GM20000 (cell line): ENCODE results near the gene PCDHGA12.
A peak's percentile ranks its signal among the peaks of the same experiment; 100 is the strongest.

Experiments
- DNase-seq: peaks from one replicate; pipeline ENCODE4 v3.0.0; 2012; ENCODE audit warnings: low spot score
- TF ChIP-seq, protein P1 (sequence below): IDR thresholded peaks from 2 replicates; pipeline ENCODE4 v1.5.1; 2012; ENCODE audit warnings: mild to moderate bottlenecking, control low read depth; ENCODE audit errors: extremely low read depth, missing control alignments

Gene PCDHGA12

GRCh38 chr5:141439411-141440141, 9.3 kb downstream of the PCDHGA12 start:
- no peak for DNase-seq
- TF ChIP-seq, protein P1, sequence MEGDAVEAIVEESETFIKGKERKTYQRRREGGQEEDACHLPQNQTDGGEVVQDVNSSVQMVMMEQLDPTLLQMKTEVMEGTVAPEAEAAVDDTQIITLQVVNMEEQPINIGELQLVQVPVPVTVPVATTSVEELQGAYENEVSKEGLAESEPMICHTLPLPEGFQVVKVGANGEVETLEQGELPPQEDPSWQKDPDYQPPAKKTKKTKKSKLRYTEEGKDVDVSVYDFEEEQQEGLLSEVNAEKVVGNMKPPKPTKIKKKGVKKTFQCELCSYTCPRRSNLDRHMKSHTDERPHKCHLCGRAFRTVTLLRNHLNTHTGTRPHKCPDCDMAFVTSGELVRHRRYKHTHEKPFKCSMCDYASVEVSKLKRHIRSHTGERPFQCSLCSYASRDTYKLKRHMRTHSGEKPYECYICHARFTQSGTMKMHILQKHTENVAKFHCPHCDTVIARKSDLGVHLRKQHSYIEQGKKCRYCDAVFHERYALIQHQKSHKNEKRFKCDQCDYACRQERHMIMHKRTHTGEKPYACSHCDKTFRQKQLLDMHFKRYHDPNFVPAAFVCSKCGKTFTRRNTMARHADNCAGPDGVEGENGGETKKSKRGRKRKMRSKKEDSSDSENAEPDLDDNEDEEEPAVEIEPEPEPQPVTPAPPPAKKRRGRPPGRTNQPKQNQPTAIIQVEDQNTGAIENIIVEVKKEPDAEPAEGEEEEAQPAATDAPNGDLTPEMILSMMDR: no peak

DNA sequence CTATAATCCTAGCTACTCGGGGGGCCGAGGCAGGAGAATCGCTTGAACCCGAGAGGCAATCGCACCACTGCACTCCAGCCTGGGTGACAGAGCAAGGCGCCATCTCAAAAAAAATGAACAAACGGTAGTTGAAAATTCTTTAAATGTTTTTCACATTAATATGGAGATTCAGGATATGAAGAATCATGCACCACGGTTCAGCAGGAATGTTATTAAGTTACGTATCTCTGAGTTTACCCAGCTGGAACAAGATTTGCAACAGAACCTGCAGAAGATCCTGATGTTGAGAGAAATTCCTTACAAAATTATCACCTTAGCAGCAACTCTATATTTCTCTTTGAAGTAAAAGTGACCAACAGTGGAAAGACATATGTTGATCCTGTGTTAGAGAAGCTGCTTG, 10.0 kb downstream of the PCDHGA12 start:
- TF ChIP-seq, protein P1: no peak
- DNase-seq: no peak

DNA sequence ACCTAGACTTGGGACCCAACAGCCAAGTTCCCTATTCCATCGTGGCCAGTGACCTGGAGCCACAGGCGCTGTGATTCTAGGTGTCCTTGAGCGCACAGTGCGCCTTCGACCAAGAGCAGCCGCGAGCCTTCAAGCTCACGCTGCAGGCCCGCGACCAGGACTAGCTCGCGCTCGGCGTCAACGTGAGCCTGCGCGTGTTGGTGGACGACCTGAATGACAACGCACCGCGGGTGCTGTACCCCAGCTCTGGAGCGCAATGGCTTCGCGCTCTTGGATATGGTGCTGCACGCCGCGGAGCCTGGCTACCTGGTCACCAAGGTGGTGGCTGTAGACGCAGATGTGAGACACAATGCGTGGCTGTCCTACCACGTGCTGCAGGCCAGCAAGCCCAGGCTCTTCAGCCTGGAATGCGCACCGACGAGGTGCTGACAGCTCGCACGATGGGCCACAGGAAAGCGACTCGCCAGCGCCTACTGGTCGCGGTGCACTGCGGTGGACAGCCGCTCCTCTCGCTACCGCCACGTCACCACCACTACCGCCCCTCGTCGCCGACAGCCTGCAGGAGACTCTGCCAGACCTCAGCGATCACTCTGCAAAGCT, 11.4 kb downstream of the PCDHGA12 start:
- TF ChIP-seq, protein P1: no peak
- DNase-seq: no peak

GRCh38 chr5:141465351-141465750, 35.0 kb downstream of the PCDHGA12 start:
- no peak for DNase-seq

GRCh38 chr5:141475625-141476131, 45.4 kb downstream of the PCDHGA12 start, which contains the start of gene PCDHGC3:
Gene PCDHGC3, plus strand, starts transcription at chr5:141475966. Its CDS starts 151 bp downstream, at chr5:141476117.
- TF ChIP-seq, protein P1: peak; percentile 62
- DNase-seq: peak; percentile 86

More at GRCh38 chr5:141465351-141465750, 35.0 kb downstream of the PCDHGA12 start:
- TF ChIP-seq, protein P1: no peak

DNA sequence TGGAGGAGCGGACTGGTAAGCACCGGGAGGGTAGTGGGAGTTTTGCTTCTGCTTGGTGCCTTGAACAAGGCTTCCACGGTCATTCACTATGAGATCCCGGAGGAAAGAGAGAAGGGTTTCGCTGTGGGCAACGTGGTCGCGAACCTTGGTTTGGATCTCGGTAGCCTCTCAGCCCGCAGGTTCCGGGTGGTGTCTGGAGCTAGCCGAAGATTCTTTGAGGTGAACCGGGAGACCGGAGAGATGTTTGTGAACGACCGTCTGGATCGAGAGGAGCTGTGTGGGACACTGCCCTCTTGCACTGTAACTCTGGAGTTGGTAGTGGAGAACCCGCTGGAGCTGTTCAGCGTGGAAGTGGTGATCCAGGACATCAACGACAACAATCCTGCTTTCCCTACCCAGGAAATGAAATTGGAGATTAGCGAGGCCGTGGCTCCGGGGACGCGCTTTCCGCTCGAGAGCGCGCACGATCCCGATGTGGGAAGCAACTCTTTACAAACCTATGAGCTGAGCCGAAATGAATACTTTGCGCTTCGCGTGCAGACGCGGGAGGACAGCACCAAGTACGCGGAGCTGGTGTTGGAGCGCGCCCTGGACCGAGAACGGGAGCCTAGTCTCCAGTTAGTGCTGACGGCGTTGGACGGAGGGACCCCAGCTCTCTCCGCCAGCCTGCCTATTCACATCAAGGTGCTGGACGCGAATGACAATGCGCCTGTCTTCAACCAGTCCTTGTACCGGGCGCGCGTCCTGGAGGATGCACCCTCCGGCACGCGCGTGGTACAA, 46.0 kb downstream of the PCDHGA12 start:
- TF ChIP-seq, protein P1: no peak
- peak; percentile 40 for DNase-seq
